SK-N-SH (cell line): ENCODE measurements around the gene USO1.

Source experiments
- EP300 ChIP-seq, 2 experiments: IDR thresholded peaks; 2 replicates each; pipeline versions ENCODE4 v1.4.0 to v1.6.1; 2012; ENCODE audit warnings: borderline replicate concordance in 1 of 2, low read depth in 1 of 2, low read length in 1 of 2
- FOXJ3 ChIP-seq: sonication (generic); formaldehyde crosslinking; IDR thresholded peaks from 2 replicates; pipeline ENCODE4 v1.5.1; 2020; ENCODE audit warnings: mild to moderate bottlenecking, missing genetic modification reagents
- JUND ChIP-seq: IDR thresholded peaks from 2 replicates; pipeline ENCODE4 v1.4.0; 2012
- NFIC ChIP-seq: IDR thresholded peaks from 2 replicates; pipeline ENCODE4 v1.4.0; 2012; ENCODE audit warnings: borderline replicate concordance
- POLR2AphosphoS5 ChIP-seq: IDR thresholded peaks from 2 replicates; pipeline ENCODE4 v1.6.1; 2012; ENCODE audit warnings: low read depth, low read length
- RCOR1 ChIP-seq: fragments of 150-350 bp; IDR thresholded peaks from 2 replicates; pipeline ENCODE4 v1.6.1; 2017; ENCODE audit warnings: antibody characterized with exemption, low read length
- TF ChIP-seq, protein P1 (sequence below): fragments of 200-600 bp; sonication (generic); IDR thresholded peaks from 2 replicates; pipeline ENCODE4 v1.6.1; 2017; ENCODE audit warnings: antibody characterized with exemption, mild to moderate bottlenecking, moderate library complexity
- TF ChIP-seq, protein P2 (sequence below): IDR thresholded peaks from 2 replicates; pipeline ENCODE4 v1.6.1; 2012; ENCODE audit warnings: mild to moderate bottlenecking, low read depth, low read length, moderate library complexity
- TF ChIP-seq, protein P3 (sequence below): IDR thresholded peaks from 2 replicates; pipeline ENCODE4 v1.4.0; 2012; ENCODE audit warnings: low read depth, borderline replicate concordance
- TF ChIP-seq, protein P4 (sequence below): IDR thresholded peaks from 2 replicates; pipeline ENCODE4 v1.4.0; 2012; ENCODE audit warnings: low read depth

DNA sequence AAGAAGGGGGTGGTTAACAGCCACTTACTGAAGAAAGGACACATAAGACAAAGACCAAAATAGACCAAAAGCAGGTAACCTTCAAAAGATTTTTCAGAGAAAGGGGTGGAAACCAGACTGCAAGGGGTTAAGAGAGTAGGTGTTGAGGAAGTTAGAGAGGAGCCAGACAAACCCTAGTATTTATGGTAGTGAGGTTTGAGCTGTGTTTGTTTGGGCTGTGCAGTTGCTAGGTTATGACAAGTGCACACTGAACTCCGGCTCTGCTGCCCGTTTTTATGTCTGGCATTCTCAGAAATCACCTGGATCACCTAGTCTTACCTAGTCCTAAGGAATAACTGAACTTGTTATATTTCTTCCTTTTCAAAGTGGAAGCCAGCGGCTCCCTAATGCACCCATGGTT is 28.3 kb upstream of the USO1 start:
- TF ChIP-seq, protein P1, sequence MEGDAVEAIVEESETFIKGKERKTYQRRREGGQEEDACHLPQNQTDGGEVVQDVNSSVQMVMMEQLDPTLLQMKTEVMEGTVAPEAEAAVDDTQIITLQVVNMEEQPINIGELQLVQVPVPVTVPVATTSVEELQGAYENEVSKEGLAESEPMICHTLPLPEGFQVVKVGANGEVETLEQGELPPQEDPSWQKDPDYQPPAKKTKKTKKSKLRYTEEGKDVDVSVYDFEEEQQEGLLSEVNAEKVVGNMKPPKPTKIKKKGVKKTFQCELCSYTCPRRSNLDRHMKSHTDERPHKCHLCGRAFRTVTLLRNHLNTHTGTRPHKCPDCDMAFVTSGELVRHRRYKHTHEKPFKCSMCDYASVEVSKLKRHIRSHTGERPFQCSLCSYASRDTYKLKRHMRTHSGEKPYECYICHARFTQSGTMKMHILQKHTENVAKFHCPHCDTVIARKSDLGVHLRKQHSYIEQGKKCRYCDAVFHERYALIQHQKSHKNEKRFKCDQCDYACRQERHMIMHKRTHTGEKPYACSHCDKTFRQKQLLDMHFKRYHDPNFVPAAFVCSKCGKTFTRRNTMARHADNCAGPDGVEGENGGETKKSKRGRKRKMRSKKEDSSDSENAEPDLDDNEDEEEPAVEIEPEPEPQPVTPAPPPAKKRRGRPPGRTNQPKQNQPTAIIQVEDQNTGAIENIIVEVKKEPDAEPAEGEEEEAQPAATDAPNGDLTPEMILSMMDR: no peak
- TF ChIP-seq, protein P2, sequence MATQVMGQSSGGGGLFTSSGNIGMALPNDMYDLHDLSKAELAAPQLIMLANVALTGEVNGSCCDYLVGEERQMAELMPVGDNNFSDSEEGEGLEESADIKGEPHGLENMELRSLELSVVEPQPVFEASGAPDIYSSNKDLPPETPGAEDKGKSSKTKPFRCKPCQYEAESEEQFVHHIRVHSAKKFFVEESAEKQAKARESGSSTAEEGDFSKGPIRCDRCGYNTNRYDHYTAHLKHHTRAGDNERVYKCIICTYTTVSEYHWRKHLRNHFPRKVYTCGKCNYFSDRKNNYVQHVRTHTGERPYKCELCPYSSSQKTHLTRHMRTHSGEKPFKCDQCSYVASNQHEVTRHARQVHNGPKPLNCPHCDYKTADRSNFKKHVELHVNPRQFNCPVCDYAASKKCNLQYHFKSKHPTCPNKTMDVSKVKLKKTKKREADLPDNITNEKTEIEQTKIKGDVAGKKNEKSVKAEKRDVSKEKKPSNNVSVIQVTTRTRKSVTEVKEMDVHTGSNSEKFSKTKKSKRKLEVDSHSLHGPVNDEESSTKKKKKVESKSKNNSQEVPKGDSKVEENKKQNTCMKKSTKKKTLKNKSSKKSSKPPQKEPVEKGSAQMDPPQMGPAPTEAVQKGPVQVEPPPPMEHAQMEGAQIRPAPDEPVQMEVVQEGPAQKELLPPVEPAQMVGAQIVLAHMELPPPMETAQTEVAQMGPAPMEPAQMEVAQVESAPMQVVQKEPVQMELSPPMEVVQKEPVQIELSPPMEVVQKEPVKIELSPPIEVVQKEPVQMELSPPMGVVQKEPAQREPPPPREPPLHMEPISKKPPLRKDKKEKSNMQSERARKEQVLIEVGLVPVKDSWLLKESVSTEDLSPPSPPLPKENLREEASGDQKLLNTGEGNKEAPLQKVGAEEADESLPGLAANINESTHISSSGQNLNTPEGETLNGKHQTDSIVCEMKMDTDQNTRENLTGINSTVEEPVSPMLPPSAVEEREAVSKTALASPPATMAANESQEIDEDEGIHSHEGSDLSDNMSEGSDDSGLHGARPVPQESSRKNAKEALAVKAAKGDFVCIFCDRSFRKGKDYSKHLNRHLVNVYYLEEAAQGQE: no peak
- no peak for TF ChIP-seq EP300 (IDR thresholded peaks at IDR 0.05; ENCODE audit: borderline replicate concordance in 1 of 2, low read depth in 1 of 2, low read length in 1 of 2)
- TF ChIP-seq FOXJ3: no peak
- no peak for TF ChIP-seq POLR2AphosphoS5
- no peak for TF ChIP-seq JUND
- TF ChIP-seq, protein P3, sequence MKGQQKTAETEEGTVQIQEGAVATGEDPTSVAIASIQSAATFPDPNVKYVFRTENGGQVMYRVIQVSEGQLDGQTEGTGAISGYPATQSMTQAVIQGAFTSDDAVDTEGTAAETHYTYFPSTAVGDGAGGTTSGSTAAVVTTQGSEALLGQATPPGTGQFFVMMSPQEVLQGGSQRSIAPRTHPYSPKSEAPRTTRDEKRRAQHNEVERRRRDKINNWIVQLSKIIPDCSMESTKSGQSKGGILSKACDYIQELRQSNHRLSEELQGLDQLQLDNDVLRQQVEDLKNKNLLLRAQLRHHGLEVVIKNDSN: no peak
- TF ChIP-seq NFIC: no peak
- no peak for TF ChIP-seq RCOR1
- TF ChIP-seq, protein P4, sequence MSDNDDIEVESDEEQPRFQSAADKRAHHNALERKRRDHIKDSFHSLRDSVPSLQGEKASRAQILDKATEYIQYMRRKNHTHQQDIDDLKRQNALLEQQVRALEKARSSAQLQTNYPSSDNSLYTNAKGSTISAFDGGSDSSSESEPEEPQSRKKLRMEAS: no peak
